GM13977 (cell line): ENCODE data around the gene ZNF493.

Experiments used
- DNase-seq: peaks from one replicate; pipeline ENCODE4 v3.0.0; 2012; ENCODE audit warnings: low spot score
- in situ Hi-C: fragments of 300-500 bp; cut with MboI; formaldehyde crosslinking; loops from one replicate; pipeline ENCODE4 v1.12.0; 2022; ENCODE audit warnings: low sequenced_read_pairs, low pct_unique_long_range_greater_than_20kb, mixed read lengths, inconsistent platforms; ENCODE audit not compliant: unreplicated experiment
- TF ChIP-seq, protein P1 (sequence below): IDR thresholded peaks from 2 replicates; pipeline ENCODE4 v1.5.1; 2012; ENCODE audit warnings: mild to moderate bottlenecking, control low read depth; ENCODE audit not compliant: insufficient read depth; ENCODE audit errors: extremely low read depth, missing control alignments

ZNF493 gene

GRCh38 chr19:21474671-21475181, 77.8 kb downstream of the ZNF493 start:
- TF ChIP-seq, protein P1, sequence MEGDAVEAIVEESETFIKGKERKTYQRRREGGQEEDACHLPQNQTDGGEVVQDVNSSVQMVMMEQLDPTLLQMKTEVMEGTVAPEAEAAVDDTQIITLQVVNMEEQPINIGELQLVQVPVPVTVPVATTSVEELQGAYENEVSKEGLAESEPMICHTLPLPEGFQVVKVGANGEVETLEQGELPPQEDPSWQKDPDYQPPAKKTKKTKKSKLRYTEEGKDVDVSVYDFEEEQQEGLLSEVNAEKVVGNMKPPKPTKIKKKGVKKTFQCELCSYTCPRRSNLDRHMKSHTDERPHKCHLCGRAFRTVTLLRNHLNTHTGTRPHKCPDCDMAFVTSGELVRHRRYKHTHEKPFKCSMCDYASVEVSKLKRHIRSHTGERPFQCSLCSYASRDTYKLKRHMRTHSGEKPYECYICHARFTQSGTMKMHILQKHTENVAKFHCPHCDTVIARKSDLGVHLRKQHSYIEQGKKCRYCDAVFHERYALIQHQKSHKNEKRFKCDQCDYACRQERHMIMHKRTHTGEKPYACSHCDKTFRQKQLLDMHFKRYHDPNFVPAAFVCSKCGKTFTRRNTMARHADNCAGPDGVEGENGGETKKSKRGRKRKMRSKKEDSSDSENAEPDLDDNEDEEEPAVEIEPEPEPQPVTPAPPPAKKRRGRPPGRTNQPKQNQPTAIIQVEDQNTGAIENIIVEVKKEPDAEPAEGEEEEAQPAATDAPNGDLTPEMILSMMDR: no peak
- DNase-seq: peak; percentile 46
- in situ Hi-C loops: no loop called here
